SK-N-SH (cell line): Measurements from ENCODE around the gene ZSCAN20. TPM values are rescaled to one million over a fixed set of nuclear protein-coding genes. Genes with fewer than 3 reads are reported as not detected.

Experiments used
- CTCF ChIA-PET: fragments of 300-600, 350-600 bp; formaldehyde crosslinking; extraction: SDS; loops from one replicate; lab custom pipeline; 2021; lab: Yijun Ruan, JAX
- POLR2A ChIA-PET: fragments of 350-600 bp; sonication (Branson Sonifier 250); formaldehyde crosslinking; extraction: SDS; loops from one replicate; lab custom pipeline; 2020; ENCODE audit warnings: antibody characterized with exemption, inconsistent platforms; lab: Yijun Ruan, JAX
- DNase-seq: peaks from one replicate; pipeline ENCODE4 v3.0.0; 2012
- H2AFZ ChIP-seq: fragments of 200-600 bp; sonication (generic); 2 replicates; pipeline ENCODE4 v1.8.1; 2016; ENCODE audit warnings: antibody characterized with exemption, mild to moderate bottlenecking, low read depth
- H3F3A ChIP-seq: fragments of 200-600 bp; sonication (generic); replicated peaks from 2 replicates; pipeline ENCODE3; 2016; ENCODE audit warnings: antibody characterized with exemption, mild to moderate bottlenecking; ENCODE audit not compliant: insufficient read depth
- H3K27ac ChIP-seq, 2 experiments: fragments of 200-500 bp in 1 of 2; fragments of 200-600 bp in 1 of 2; sonication (Bioruptor generic) in 1 of 2; sonication (generic), shearing (Covaris generic) in 1 of 2; 2 replicates each; pipeline versions ENCODE4 v1.5.1 to v1.6.1; 2014 to 2016; ENCODE audit warnings: low read depth in 2 of 2, inconsistent platforms in 1 of 2, low read length in 1 of 2, mild to moderate bottlenecking in 1 of 2, mixed read lengths in 1 of 2
- H3K27me3 ChIP-seq: fragments of 200-600 bp; sonication (generic), shearing (Covaris generic); 2 replicates; pipeline ENCODE4 v1.6.1; 2016; ENCODE audit warnings: mixed run types; ENCODE audit not compliant: insufficient read depth
- H3K36me3 ChIP-seq, 2 experiments: fragments of 200-500 bp in 1 of 2; fragments of 200-600 bp in 1 of 2; sonication (Bioruptor generic) in 1 of 2; sonication (generic) in 1 of 2; replicated peaks in 1 of 2; 2 replicates each; pipeline versions ENCODE3 to v1.5.1; 2014 to 2016; ENCODE audit warnings: low read length in 1 of 2, mild to moderate bottlenecking in 1 of 2; ENCODE audit not compliant: insufficient read depth in 2 of 2, control insufficient read depth in 1 of 2
- H3K4me1 ChIP-seq, 2 experiments: fragments of 200-500 bp in 1 of 2; fragments of 200-600 bp in 1 of 2; sonication (Bioruptor generic) in 1 of 2; sonication (generic), shearing (Covaris generic) in 1 of 2; 2 replicates each; pipeline versions ENCODE4 v1.5.1 to v1.6.1; 2014 to 2016; ENCODE audit warnings: low read depth in 1 of 2, low read length in 1 of 2, mixed run types in 1 of 2; ENCODE audit not compliant: insufficient read depth in 2 of 2, control insufficient read depth in 1 of 2
- H3K4me2 ChIP-seq: fragments of 200-600 bp; sonication (generic), shearing (Covaris generic); 2 replicates; pipeline ENCODE4 v1.6.1; 2017; ENCODE audit warnings: mixed run types
- H3K4me3 ChIP-seq, 2 experiments: fragments of 200-500 bp in 1 of 2; fragments of 200-600 bp in 1 of 2; sonication (Bioruptor generic) in 1 of 2; sonication (generic), shearing (Covaris generic) in 1 of 2; 2 replicates each; pipeline versions ENCODE4 v1.5.1 to v1.8.1; 2014 to 2016; ENCODE audit warnings: low read depth in 2 of 2, inconsistent platforms in 1 of 2, low read length in 1 of 2, mild to moderate bottlenecking in 1 of 2, mixed read lengths in 1 of 2, moderate library complexity in 1 of 2
- H3K79me2 ChIP-seq: fragments of 200-600 bp; sonication (generic); 2 replicates; pipeline ENCODE4 v1.8.1; 2017; ENCODE audit warnings: mild to moderate bottlenecking; ENCODE audit not compliant: insufficient read depth
- H3K9ac ChIP-seq: fragments of 200-600 bp; sonication (generic); 2 replicates; pipeline ENCODE4 v1.6.1; 2017; ENCODE audit warnings: mixed run types
- H3K9me2 ChIP-seq: fragments of 200-600 bp; sonication (generic); 2 replicates; pipeline ENCODE4 v1.6.1; 2017; ENCODE audit warnings: mixed run types
- H3K9me3 ChIP-seq: fragments of 200-600 bp; sonication (generic); 2 replicates; pipeline ENCODE4 v1.6.1; 2017; ENCODE audit warnings: mixed run types, mild to moderate bottlenecking, moderate library complexity
- H4K20me1 ChIP-seq: fragments of 200-600 bp; sonication (generic); 2 replicates; pipeline ENCODE4 v1.6.1; 2017; ENCODE audit warnings: mild to moderate bottlenecking, mixed run types; ENCODE audit not compliant: insufficient read depth
- EZH2phosphoT487 ChIP-seq: fragments of 200-600 bp; sonication (generic); IDR thresholded peaks from 2 replicates; pipeline ENCODE4 v1.6.1; 2017; ENCODE audit warnings: low read depth, mixed run types, mild to moderate bottlenecking, antibody characterized with exemption, moderate library complexity, borderline replicate concordance
- FOSL2 ChIP-seq: IDR thresholded peaks from 2 replicates; pipeline ENCODE4 v1.4.0; 2012; ENCODE audit warnings: low read depth, mild to moderate bottlenecking, moderate library complexity, borderline replicate concordance
- FOXM1 ChIP-seq: IDR thresholded peaks from 2 replicates; pipeline ENCODE4 v1.4.0; 2012; ENCODE audit warnings: low read depth, mild to moderate bottlenecking
- GATA2 ChIP-seq: sonication (generic); formaldehyde crosslinking; IDR thresholded peaks from 2 replicates; pipeline ENCODE4 v1.5.0; 2020; ENCODE audit warnings: mild to moderate bottlenecking, missing genetic modification reagents
- MEF2A ChIP-seq: IDR thresholded peaks from 2 replicates; pipeline ENCODE4 v1.4.0; 2012; ENCODE audit warnings: low read depth, borderline replicate concordance
- NFIC ChIP-seq: IDR thresholded peaks from 2 replicates; pipeline ENCODE4 v1.4.0; 2012; ENCODE audit warnings: borderline replicate concordance
- POLR2AphosphoS5 ChIP-seq: IDR thresholded peaks from 2 replicates; pipeline ENCODE4 v1.6.1; 2012; ENCODE audit warnings: low read depth, low read length
- RFX5 ChIP-seq: IDR thresholded peaks from 2 replicates; pipeline ENCODE4 v1.6.1; 2012; ENCODE audit warnings: mild to moderate bottlenecking, improper control_type of control experiment, low read length
- SIN3A ChIP-seq: IDR thresholded peaks from 2 replicates; pipeline ENCODE4 v1.6.1; 2012; ENCODE audit warnings: low read depth, mild to moderate bottlenecking, low read length, moderate library complexity, borderline replicate concordance
- WGBS: methylation state at CpG from one replicate; pipeline ENCODE4 v1.1.6; 2017; ENCODE audit warnings: low lambda C conversion rate; 5-methylcytosine and 5-hydroxymethylcytosine counted together
- polyA plus RNA-seq, 3 experiments: library from polyadenylated mRNA; depleted of rRNA; stranded (reverse); fragments of >200 nt; gene quantifications; 2 replicates each; pipeline ENCODE4 v1.2.3, GENCODE V29; 2012
- TF ChIP-seq, protein P1 (sequence below): IDR thresholded peaks from 2 replicates; pipeline ENCODE4 v1.6.1; 2012; ENCODE audit warnings: mild to moderate bottlenecking, low read depth, low read length, moderate library complexity
- TF ChIP-seq, protein P2 (sequence below): fragments of 150-350 bp; IDR thresholded peaks from 2 replicates; pipeline ENCODE4 v1.6.1; 2017; ENCODE audit warnings: antibody characterized with exemption, low read length, low read depth, borderline replicate concordance

The ZSCAN20 gene
- polyA plus RNA-seq, 1 of the 3 experiments (the other 2 are of a cell fraction), result 2.1 TPM

GRCh38 chr1:33501309-33501708 is 28.9 kb downstream of the ZSCAN20 start:
- POLR2A ChIA-PET, result no interaction called here
- 49% methylated on average over 2 of the region's 2 CpGs for WGBS
- no peaks in the 10 kb centered on the region for H3K9me2 ChIP-seq
- H3K27ac ChIP-seq, result no peak overlapping the region
- H3K9ac ChIP-seq, result no peak overlapping the region
- H3K79me2 ChIP-seq, result no peaks in the 10 kb centered on the region
- no peaks in the 10 kb centered on the region for H3K27me3 ChIP-seq
- TF ChIP-seq POLR2AphosphoS5, result no peak
- TF ChIP-seq FOSL2, result no peak
- TF ChIP-seq, protein P1, sequence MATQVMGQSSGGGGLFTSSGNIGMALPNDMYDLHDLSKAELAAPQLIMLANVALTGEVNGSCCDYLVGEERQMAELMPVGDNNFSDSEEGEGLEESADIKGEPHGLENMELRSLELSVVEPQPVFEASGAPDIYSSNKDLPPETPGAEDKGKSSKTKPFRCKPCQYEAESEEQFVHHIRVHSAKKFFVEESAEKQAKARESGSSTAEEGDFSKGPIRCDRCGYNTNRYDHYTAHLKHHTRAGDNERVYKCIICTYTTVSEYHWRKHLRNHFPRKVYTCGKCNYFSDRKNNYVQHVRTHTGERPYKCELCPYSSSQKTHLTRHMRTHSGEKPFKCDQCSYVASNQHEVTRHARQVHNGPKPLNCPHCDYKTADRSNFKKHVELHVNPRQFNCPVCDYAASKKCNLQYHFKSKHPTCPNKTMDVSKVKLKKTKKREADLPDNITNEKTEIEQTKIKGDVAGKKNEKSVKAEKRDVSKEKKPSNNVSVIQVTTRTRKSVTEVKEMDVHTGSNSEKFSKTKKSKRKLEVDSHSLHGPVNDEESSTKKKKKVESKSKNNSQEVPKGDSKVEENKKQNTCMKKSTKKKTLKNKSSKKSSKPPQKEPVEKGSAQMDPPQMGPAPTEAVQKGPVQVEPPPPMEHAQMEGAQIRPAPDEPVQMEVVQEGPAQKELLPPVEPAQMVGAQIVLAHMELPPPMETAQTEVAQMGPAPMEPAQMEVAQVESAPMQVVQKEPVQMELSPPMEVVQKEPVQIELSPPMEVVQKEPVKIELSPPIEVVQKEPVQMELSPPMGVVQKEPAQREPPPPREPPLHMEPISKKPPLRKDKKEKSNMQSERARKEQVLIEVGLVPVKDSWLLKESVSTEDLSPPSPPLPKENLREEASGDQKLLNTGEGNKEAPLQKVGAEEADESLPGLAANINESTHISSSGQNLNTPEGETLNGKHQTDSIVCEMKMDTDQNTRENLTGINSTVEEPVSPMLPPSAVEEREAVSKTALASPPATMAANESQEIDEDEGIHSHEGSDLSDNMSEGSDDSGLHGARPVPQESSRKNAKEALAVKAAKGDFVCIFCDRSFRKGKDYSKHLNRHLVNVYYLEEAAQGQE, result no peak
- TF ChIP-seq RFX5, result no peak
- no peak for TF ChIP-seq GATA2 (CRISPR knock-in tag)
- no peak for TF ChIP-seq FOXM1
- TF ChIP-seq, protein P2, sequence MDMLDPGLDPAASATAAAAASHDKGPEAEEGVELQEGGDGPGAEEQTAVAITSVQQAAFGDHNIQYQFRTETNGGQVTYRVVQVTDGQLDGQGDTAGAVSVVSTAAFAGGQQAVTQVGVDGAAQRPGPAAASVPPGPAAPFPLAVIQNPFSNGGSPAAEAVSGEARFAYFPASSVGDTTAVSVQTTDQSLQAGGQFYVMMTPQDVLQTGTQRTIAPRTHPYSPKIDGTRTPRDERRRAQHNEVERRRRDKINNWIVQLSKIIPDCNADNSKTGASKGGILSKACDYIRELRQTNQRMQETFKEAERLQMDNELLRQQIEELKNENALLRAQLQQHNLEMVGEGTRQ, result no peak
- no peak for TF ChIP-seq MEF2A
- TF ChIP-seq SIN3A, result no peak
- no peak for TF ChIP-seq EZH2phosphoT487
- TF ChIP-seq, all 33 proteins: peak for 0
- no peaks in the 10 kb centered on the region for H3F3A ChIP-seq
- no peak overlapping the region for H2AFZ ChIP-seq
- CTCF ChIA-PET, result no interaction called here
- H3K4me3 ChIP-seq, result no peak overlapping the region
- H4K20me1 ChIP-seq, result no peaks in the 10 kb centered on the region
- no peak overlapping the region for H3K4me2 ChIP-seq
- no peak for DNase-seq
- no peaks in the 10 kb centered on the region for H3K4me1 ChIP-seq
- no peaks in the 10 kb centered on the region for H3K36me3 ChIP-seq
- 0 out of 2 replicates have a peak, but pooled peaks cover under 1% of the 10 kb centered on the region for H3K9me3 ChIP-seq

GRCh38 chr1:33501774-33502173 is 29.3 kb downstream of the ZSCAN20 start:
- Histone ChIP-seq H3K9me2 (no peaks in the 10 kb centered on the region), H3K27me3 (no peaks in the 10 kb centered on the region), H4K20me1 (no peaks in the 10 kb centered on the region), H3K36me3 (no peaks in the 10 kb centered on the region), H3K79me2 (no peaks in the 10 kb centered on the region), H3K4me3 (no peak overlapping the region), H3K4me2 (no peak overlapping the region), H3K27ac (no peak overlapping the region), H3K4me1 (no peaks in the 10 kb centered on the region), H2AFZ (no peak overlapping the region), H3K9ac (no peak overlapping the region), H3F3A (no peaks in the 10 kb centered on the region), H3K9me3 (no peaks in the 10 kb centered on the region)
- TF ChIP-seq NFIC (no peak), EZH2phosphoT487 (no peak)
- ChIA-PET CTCF (no interaction called here), POLR2A (no interaction called here)
- DNase-seq, result no peak
- WGBS, result 100% methylated on average over 1 of the region's 8 CpGs
